K562 (cell line): ENCODE results near the gene ALDH16A1. TPM values are rescaled to one million over a fixed set of nuclear protein-coding genes. Genes with fewer than 3 reads are reported as not detected.

Source experiments
- FOSL1 ChIP-seq: fragments of 200-800 bp; sonication (Bioruptor generic); conservative IDR thresholded peaks from 2 replicates; pipeline ENCODE4 v1.6.1; 2016; ENCODE audit warnings: missing genetic modification characterization, missing compliant biosample characterization
- MAFF ChIP-seq: IDR thresholded peaks from 2 replicates; pipeline ENCODE4 v1.6.1; 2012; ENCODE audit warnings: low read length, improper control_type of control experiment
- MAZ ChIP-seq, 2 experiments: fragments of 450-650 bp in 1 of 2; sonication (generic) in 1 of 2; formaldehyde crosslinking; IDR thresholded peaks in 1 of 2; conservative IDR thresholded peaks in 1 of 2; 2 replicates each; pipeline versions ENCODE4 v1.4.0 to v1.5.0; 2020; ENCODE audit warnings: mild to moderate bottlenecking in 1 of 2, missing genetic modification reagents in 1 of 2
- NFE2 ChIP-seq: IDR thresholded peaks from 2 replicates; pipeline ENCODE4 v1.6.1; 2014; ENCODE audit warnings: antibody characterized with exemption, low read depth
- NR1H2 ChIP-seq: sonication (generic); formaldehyde crosslinking; IDR thresholded peaks from 2 replicates; pipeline ENCODE4 v1.4.0; 2020; ENCODE audit warnings: mild to moderate bottlenecking, missing genetic modification reagents
- POLR2H ChIP-seq: IDR thresholded peaks from 2 replicates; pipeline ENCODE4 v1.6.1; 2016; ENCODE audit warnings: missing genetic modification characterization, low read depth, mild to moderate bottlenecking, control low read depth, missing compliant biosample characterization, moderate library complexity
- RAD21 ChIP-seq, 2 experiments: fragments of 250-450 bp in 1 of 2; fragments of 450-650 bp in 1 of 2; sonication (Bioruptor Pico) in 1 of 2; formaldehyde crosslinking in 1 of 2; IDR thresholded peaks in 1 of 2; conservative IDR thresholded peaks in 1 of 2; 2 replicates each; pipeline versions ENCODE4 v1.4.0 to v1.8.0; 2020 to 2022; ENCODE audit warnings: mild to moderate bottlenecking in 2 of 2, moderate library complexity in 1 of 2
- RB1 ChIP-seq: fragments of 450-650 bp; IDR thresholded peaks from 2 replicates; pipeline ENCODE4 v1.6.1; 2017; ENCODE audit warnings: low read depth, mild to moderate bottlenecking
- RBFOX2 ChIP-seq: fragments of 200-400 bp; formaldehyde crosslinking; IDR thresholded peaks from 2 replicates; pipeline ENCODE4 v1.6.1; 2017; ENCODE audit warnings: low read depth, mild to moderate bottlenecking, low read length, moderate library complexity
- RBM15 ChIP-seq: fragments of 200-400 bp; formaldehyde crosslinking; IDR thresholded peaks from 2 replicates; pipeline ENCODE4 v1.6.1; 2018; ENCODE audit warnings: mild to moderate bottlenecking, low read length, moderate library complexity; ENCODE audit not compliant: insufficient read depth
- RHOXF2B ChIP-seq: fragments of 250-450 bp; sonication (Bioruptor Pico); conservative IDR thresholded peaks from 2 replicates; pipeline ENCODE4 v1.5.1; 2021
- SMC3 ChIP-seq: conservative IDR thresholded peaks from 2 replicates; pipeline ENCODE4 v1.6.1; 2011; ENCODE audit warnings: low read depth, low read length, improper control_type of control experiment; ENCODE audit not compliant: insufficient read depth
- TBP ChIP-seq: optimal IDR thresholded peaks from 2 replicates; pipeline ENCODE3; 2011; ENCODE audit warnings: low read depth, low read length, improper control_type of control experiment
- ZFPM2 ChIP-seq: fragments of 250-450 bp; sonication (Bioruptor Pico); IDR thresholded peaks from 2 replicates; pipeline ENCODE4 v1.5.1; 2022; ENCODE audit warnings: mild to moderate bottlenecking
- ZNF644 ChIP-seq: fragments of 200-800 bp; sonication (Bioruptor generic); IDR thresholded peaks from 2 replicates; pipeline ENCODE4 v1.6.1; 2016; ENCODE audit warnings: low read depth, missing genetic modification characterization, missing compliant biosample characterization
- polyA plus RNA-seq, 8 experiments: library from polyadenylated mRNA; depleted of rRNA in 4 of 8; stranded (reverse) in 5 of 8; unstranded in 3 of 8; fragments of >200 nt; fragmentation: Nextera tagmentation in 2 of 8; fragmentation: Illumina TruSeq in 1 of 8; extraction: Ambion mirVana in 2 of 8; extraction: Trizol in 1 of 8; gene quantifications; 2 replicates each; pipeline versions ENCODE4 v1.2.1 to v1.2.3, GENCODE V29; 2011 to 2014; ENCODE audit warnings: inconsistent platforms in 1 of 8, missing spikeins in 1 of 8
- total RNA-seq, 7 experiments: library from RNA; depleted of rRNA in 6 of 7; stranded (reverse); fragments of >200 nt in 6 of 7; fragmentation: Illumina TruSeq in 2 of 7; extraction: Trizol in 2 of 7; gene quantifications; 2 replicates each; pipeline versions ENCODE4 v1.2.1 to v1.2.3, GENCODE V29; 2011 to 2021; ENCODE audit warnings: low replicate concordance in 1 of 7
- TF ChIP-seq, protein P1 (sequence below), 2 experiments: IDR thresholded peaks; 2 replicates each; pipeline ENCODE4 v1.6.1; 2012; ENCODE audit warnings: improper control_type of control experiment in 2 of 2, low read depth in 2 of 2, low read length in 2 of 2, borderline replicate concordance in 1 of 2
- TF ChIP-seq, protein P2 (sequence below), 2 experiments: fragments of 450-650 bp; IDR thresholded peaks; 2 replicates each; pipeline ENCODE4 v1.6.1; 2016
- TF ChIP-seq, protein P3 (sequence below), 2 experiments: fragments of 450-650 bp; conservative IDR thresholded peaks; 2 replicates each; pipeline ENCODE4 v1.6.1; 2017; ENCODE audit warnings: mild to moderate bottlenecking in 2 of 2, moderate library complexity in 2 of 2
- TF ChIP-seq, protein P4 (sequence below), 3 experiments: IDR thresholded peaks in 2 of 3; conservative IDR thresholded peaks in 1 of 3; 2 replicates each; pipeline ENCODE4 v1.5.1; 2011 to 2012; ENCODE audit warnings: low read length in 3 of 3, mild to moderate bottlenecking in 3 of 3, control low read depth in 2 of 3, improper control_type of control experiment in 1 of 3, inconsistent platforms in 1 of 3, low read depth in 1 of 3, mixed read lengths in 1 of 3, moderate library complexity in 1 of 3; ENCODE audit not compliant: insufficient read depth in 2 of 3

ALDH16A1 gene
- total and polyA plus RNA-seq, 9 of the 15 experiments (the other 6 are each of a cell fraction or from before 2014, with no cell fraction given): 2.2 to 52.2 (median 7.6) TPM

DNA sequence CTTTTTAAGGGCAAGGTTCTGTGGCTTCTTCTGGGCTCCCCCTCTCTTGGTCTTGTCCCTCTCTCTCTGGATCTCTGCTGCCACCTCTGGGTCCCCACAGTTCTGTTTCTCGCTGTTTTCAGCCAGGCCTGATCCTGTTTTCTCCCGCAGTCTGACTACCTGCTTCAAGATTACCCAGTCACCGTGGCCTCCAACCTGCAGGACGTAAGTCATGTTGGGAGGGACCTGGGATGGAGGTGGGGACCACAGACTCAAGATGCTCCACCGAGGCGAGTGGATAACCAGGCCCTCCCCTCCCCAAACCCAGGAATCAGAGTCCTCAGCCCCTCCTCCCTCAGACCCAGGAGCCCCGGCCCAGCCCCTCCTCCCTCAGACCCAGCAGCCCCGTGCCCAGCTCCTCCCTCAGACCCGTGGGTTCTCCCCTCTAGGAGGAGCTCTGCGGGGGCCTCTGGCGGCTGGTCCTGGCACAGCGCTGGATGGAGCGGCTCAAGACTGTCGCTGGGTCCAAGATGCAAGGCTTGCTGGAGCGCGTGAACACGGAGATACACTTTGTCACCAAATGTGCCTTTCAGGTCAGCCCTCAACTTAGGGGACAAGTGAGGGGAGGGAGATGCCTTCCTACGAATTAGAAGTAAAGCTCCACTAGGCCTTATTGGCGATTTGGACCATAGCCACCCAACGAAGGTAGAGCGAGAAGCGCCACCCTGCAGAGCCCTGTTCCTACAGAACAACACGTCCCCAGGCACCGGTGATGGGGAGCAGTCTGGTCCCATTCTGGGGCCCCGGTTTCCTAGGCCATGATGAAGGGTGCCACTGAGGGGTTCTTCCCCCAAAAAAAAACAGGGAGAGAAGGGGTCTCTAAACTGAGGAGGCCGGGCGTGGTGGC is 23.2 kb downstream of the ALDH16A1 start (continued):
- TF ChIP-seq RBM15 (no peak), MAFF (no peak), POLR2H (tag) (no peak), RBFOX2 (0 out of 2 replicates have a peak, but pooled peaks have one; percentile 24), MAZ (CRISPR knock-in tag; conservative IDR thresholded peaks at IDR 0.05 in 1 of 2, IDR thresholded peaks at IDR 0.05 in 1 of 2) (peak in 1 of 2 experiments; percentile 53; a peak in 2 of 4 replicates), RHOXF2B (CRISPR knock-in tag) (no peak), RAD21 (CRISPR knock-in tag; conservative IDR thresholded peaks at IDR 0.05 in 1 of 2, IDR thresholded peaks at IDR 0.05 in 1 of 2) (peak in 1 of 2 experiments; percentile 44; a peak in 3 of 4 replicates), ZNF644 (tag) (no peak), ZFPM2 (no peak), NR1H2 (CRISPR knock-in tag) (no peak), NFE2 (no peak), FOSL1 (tag) (no peak), RB1 (0 out of 2 replicates have a peak, but pooled peaks have one; percentile 39), TBP (no peak), SMC3 (peak; percentile 43)
- TF ChIP-seq, protein P1, sequence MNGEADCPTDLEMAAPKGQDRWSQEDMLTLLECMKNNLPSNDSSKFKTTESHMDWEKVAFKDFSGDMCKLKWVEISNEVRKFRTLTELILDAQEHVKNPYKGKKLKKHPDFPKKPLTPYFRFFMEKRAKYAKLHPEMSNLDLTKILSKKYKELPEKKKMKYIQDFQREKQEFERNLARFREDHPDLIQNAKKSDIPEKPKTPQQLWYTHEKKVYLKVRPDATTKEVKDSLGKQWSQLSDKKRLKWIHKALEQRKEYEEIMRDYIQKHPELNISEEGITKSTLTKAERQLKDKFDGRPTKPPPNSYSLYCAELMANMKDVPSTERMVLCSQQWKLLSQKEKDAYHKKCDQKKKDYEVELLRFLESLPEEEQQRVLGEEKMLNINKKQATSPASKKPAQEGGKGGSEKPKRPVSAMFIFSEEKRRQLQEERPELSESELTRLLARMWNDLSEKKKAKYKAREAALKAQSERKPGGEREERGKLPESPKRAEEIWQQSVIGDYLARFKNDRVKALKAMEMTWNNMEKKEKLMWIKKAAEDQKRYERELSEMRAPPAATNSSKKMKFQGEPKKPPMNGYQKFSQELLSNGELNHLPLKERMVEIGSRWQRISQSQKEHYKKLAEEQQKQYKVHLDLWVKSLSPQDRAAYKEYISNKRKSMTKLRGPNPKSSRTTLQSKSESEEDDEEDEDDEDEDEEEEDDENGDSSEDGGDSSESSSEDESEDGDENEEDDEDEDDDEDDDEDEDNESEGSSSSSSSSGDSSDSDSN (IDR thresholded peaks at IDR 0.05; ENCODE audit: borderline replicate concordance in 1 of 2, low read depth in 2 of 2, low read length in 2 of 2): 0 out of 4 replicates have a peak, but pooled peaks of 1 of the 2 experiments have one; percentile 6
- TF ChIP-seq, protein P2, sequence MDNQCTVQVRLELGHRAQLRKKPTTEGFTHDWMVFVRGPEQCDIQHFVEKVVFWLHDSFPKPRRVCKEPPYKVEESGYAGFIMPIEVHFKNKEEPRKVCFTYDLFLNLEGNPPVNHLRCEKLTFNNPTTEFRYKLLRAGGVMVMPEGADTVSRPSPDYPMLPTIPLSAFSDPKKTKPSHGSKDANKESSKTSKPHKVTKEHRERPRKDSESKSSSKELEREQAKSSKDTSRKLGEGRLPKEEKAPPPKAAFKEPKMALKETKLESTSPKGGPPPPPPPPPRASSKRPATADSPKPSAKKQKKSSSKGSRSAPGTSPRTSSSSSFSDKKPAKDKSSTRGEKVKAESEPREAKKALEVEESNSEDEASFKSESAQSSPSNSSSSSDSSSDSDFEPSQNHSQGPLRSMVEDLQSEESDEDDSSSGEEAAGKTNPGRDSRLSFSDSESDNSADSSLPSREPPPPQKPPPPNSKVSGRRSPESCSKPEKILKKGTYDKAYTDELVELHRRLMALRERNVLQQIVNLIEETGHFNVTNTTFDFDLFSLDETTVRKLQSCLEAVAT (IDR thresholded peaks at IDR 0.05): peak in 1 of 2 experiments; percentile 46; a peak in 2 of 4 replicates
- TF ChIP-seq, protein P3, sequence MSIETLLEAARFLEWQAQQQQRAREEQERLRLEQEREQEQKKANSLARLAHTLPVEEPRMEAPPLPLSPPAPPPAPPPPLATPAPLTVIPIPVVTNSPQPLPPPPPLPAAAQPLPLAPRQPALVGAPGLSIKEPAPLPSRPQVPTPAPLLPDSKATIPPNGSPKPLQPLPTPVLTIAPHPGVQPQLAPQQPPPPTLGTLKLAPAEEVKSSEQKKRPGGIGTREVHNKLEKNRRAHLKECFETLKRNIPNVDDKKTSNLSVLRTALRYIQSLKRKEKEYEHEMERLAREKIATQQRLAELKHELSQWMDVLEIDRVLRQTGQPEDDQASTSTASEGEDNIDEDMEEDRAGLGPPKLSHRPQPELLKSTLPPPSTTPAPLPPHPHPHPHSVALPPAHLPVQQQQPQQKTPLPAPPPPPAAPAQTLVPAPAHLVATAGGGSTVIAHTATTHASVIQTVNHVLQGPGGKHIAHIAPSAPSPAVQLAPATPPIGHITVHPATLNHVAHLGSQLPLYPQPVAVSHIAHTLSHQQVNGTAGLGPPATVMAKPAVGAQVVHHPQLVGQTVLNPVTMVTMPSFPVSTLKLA (conservative IDR thresholded peaks at IDR 0.05): no peak
- TF ChIP-seq, protein P4, sequence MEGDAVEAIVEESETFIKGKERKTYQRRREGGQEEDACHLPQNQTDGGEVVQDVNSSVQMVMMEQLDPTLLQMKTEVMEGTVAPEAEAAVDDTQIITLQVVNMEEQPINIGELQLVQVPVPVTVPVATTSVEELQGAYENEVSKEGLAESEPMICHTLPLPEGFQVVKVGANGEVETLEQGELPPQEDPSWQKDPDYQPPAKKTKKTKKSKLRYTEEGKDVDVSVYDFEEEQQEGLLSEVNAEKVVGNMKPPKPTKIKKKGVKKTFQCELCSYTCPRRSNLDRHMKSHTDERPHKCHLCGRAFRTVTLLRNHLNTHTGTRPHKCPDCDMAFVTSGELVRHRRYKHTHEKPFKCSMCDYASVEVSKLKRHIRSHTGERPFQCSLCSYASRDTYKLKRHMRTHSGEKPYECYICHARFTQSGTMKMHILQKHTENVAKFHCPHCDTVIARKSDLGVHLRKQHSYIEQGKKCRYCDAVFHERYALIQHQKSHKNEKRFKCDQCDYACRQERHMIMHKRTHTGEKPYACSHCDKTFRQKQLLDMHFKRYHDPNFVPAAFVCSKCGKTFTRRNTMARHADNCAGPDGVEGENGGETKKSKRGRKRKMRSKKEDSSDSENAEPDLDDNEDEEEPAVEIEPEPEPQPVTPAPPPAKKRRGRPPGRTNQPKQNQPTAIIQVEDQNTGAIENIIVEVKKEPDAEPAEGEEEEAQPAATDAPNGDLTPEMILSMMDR (IDR thresholded peaks at IDR 0.05 in 2 of 3, conservative IDR thresholded peaks at IDR 0.05 in 1 of 3; ENCODE audit: insufficient read depth in 2 of 3, low read depth in 1 of 3, low read length in 3 of 3): peak; percentile 69 to 94 (median 75)
